Activated T-helper 1 cell treated with anti-CD3 and anti-CD28 coated beads, Interleukin-2, amount 50 U/mL, for 16 hours (primary cell): ENCODE results near the gene MYO18A.

Source experiments
- DNase-seq, 2 donors: peaks; one replicate each; pipeline ENCODE4 v3.0.0-alpha.2; 2020; ENCODE audit warnings: low read depth in 1 of 2, low spot score in 1 of 2

The MYO18A gene

GRCh38 chr17:29126268-29126930 lies 53.8 kb downstream of the MYO18A start:
- no peak for DNase-seq

- DNase-seq = no peak
These were observed 54.5 kb downstream of the MYO18A start for GRCh38 chr17:29125651-29126050.

- no peak for DNase-seq
These were observed 55.3 kb downstream of the MYO18A start for GRCh38 chr17:29124925-29125273.

GRCh38 chr17:29124135-29124924 lies 55.9 kb downstream of the MYO18A start:
- no peak for DNase-seq

- no peak for DNase-seq
These were observed 57.1 kb downstream of the MYO18A start for GRCh38 chr17:29123111-29123510.

- DNase-seq = no peak
These were observed 58.8 kb downstream of the MYO18A start for GRCh38 chr17:29121442-29121841.

- DNase-seq = no peak
These were observed 59.8 kb downstream of the MYO18A start for GRCh38 chr17:29120433-29120832.

GRCh38 chr17:29119265-29119664 lies 60.9 kb downstream of the MYO18A start:
- no peak for DNase-seq

- peak; percentile 66 to 78 for DNase-seq
These were observed 63.1 kb downstream of the MYO18A start for GRCh38 chr17:29116804-29117753.

GRCh38 chr17:29115961-29116803 lies 64.0 kb downstream of the MYO18A start:
- no peak for DNase-seq

- no peak for DNase-seq
These were observed 64.8 kb downstream of the MYO18A start for GRCh38 chr17:29115435-29115834.

- no peak for DNase-seq
These were observed 66.1 kb downstream of the MYO18A start for GRCh38 chr17:29114141-29114540.

- DNase-seq = no peak
These were observed 66.9 kb downstream of the MYO18A start for GRCh38 chr17:29113334-29113733.

GRCh38 chr17:29112771-29113295 lies 67.4 kb downstream of the MYO18A start:
- no peak for DNase-seq

- DNase-seq = peak; percentile 41 to 48
These were observed 68.2 kb downstream of the MYO18A start for GRCh38 chr17:29111816-29112499.

GRCh38 chr17:29110372-29110757 lies 69.8 kb downstream of the MYO18A start:
- no peak for DNase-seq

GRCh38 chr17:29109477-29110371 lies 70.5 kb downstream of the MYO18A start:
- DNase-seq = no peak

- DNase-seq = no peak
These were observed 71.2 kb downstream of the MYO18A start for GRCh38 chr17:29108823-29109476.
